Measurements from ENCODE around the gene PTGIS.
A peak's percentile ranks its signal among the peaks of the same experiment; 100 is the strongest.
"Not testable (repeated sequence)": the region's sequence is repeated elsewhere in the genome, so short reads cannot be mapped to it uniquely, and the experiment has no call there.

Gene PTGIS

GRCh38 chr20:49567421-49568277, at the start of gene PTGIS:
TSS of gene PTGIS (minus strand) at chr20:49568137. CDS start at chr20:49568116, 21 bp downstream.
- no peak for DNase-seq

GRCh38 chr20:49617394-49617793, 49.5 kb upstream of the PTGIS start:
- not testable (repeated sequence) for DNase-seq

GRCh38 chr20:49616154-49617007, 48.4 kb upstream of the PTGIS start:
- DNase-seq: no peak

GRCh38 chr20:49615401-49616153, 47.6 kb upstream of the PTGIS start:
- no peak for DNase-seq

GRCh38 chr20:49615051-49615400, 47.1 kb upstream of the PTGIS start:
- not testable (repeated sequence) for DNase-seq

GRCh38 chr20:49614338-49615050, 46.6 kb upstream of the PTGIS start:
- no peak for DNase-seq

- no peak for DNase-seq
Measured at GRCh38 chr20:49612127-49612738, 44.3 kb upstream of the PTGIS start.

- DNase-seq: not testable (repeated sequence)
Measured at GRCh38 chr20:49611539-49612126, 43.7 kb upstream of the PTGIS start.

GRCh38 chr20:49610691-49611538, 43.0 kb upstream of the PTGIS start:
- peak; percentile 79 for DNase-seq

GRCh38 chr20:49608752-49609670, 41.1 kb upstream of the PTGIS start:
- peak; percentile 67 for DNase-seq

GRCh38 chr20:49607568-49607967, 39.6 kb upstream of the PTGIS start:
- no peak for DNase-seq

- no peak for DNase-seq
Measured at GRCh38 chr20:49603209-49603627, 35.3 kb upstream of the PTGIS start.

GRCh38 chr20:49602345-49603208, 34.6 kb upstream of the PTGIS start:
- DNase-seq: no peak

GRCh38 chr20:49601153-49601924, 33.4 kb upstream of the PTGIS start:
- no peak for DNase-seq

- no peak for DNase-seq
Measured at GRCh38 chr20:49599746-49600113, 31.8 kb upstream of the PTGIS start.

GRCh38 chr20:49597825-49598395, 30.0 kb upstream of the PTGIS start:
- DNase-seq: no peak

Measured in suppressor macrophage treated with lipopolysaccharide for 4 hours (primary cell).